ENCODE results near the gene IRX2. TPM values are rescaled to one million over a fixed set of nuclear protein-coding genes. Genes with fewer than 3 reads are reported as not detected.

The IRX2 gene
- total RNA-seq, 1 experiment from 2014 or later, result 0.10 TPM

- Histone ChIP-seq H3K36me3 (ENCODE audit: control insufficient read depth, insufficient read depth, low read length) (no peaks in the 10 kb centered on the region), H3K27me3 (ENCODE audit: control insufficient read depth, insufficient read depth, low read length) (peaks cover 2% of the 10 kb centered on the region; the same call in 1 of the 2 replicates), H3K4me1 (ENCODE audit: control insufficient read depth, insufficient read depth, low read length) (no peaks in the 10 kb centered on the region), H3K9me3 (ENCODE audit: control insufficient read depth, insufficient read depth, low read depth, low read length) (no peaks in the 10 kb centered on the region), H3K27ac (ENCODE audit: low read length) (no peak overlapping the region), H3K4me3 (ENCODE audit: low read depth in 2 of 2, low read length in 2 of 2) (no peak overlapping the region)
- ATAC-seq (no peak), DNase-seq (ENCODE audit: low read depth, low spot score) (no peak)
- in situ Hi-C loops (cut with HindIII; ENCODE audit: low pct_unique_long_range_greater_than_20kb, low sequenced_read_pairs) (no loop called here), intact Hi-C loops (cut with micrococcal nuclease; ENCODE audit: unreplicated experiment) (no loop called here)
- ChIA-PET POLR2A (no interaction called here), CTCF (no interaction called here)
- TF ChIP-seq TCF7L2 (IDR thresholded peaks at IDR 0.05; ENCODE audit: low read depth, low read length) (no peak), CTCF (IDR thresholded peaks at IDR 0.05) (no peak), SIN3A (IDR thresholded peaks at IDR 0.05; ENCODE audit: borderline replicate concordance, insufficient read depth, low read depth, low read length) (no peak), REST (IDR thresholded peaks at IDR 0.05; ENCODE audit: insufficient read depth in 1 of 2, low read depth in 2 of 2, low read length in 1 of 2) (no peak), POLR2AphosphoS5 (IDR thresholded peaks at IDR 0.05; ENCODE audit: low read depth, low read length) (no peak)
- no TSS peak for BruUV-seq (replicated peaks)
These were observed 47.9 kb downstream of the IRX2 start for GRCh38 chr5:2703615-2704014.

DNA sequence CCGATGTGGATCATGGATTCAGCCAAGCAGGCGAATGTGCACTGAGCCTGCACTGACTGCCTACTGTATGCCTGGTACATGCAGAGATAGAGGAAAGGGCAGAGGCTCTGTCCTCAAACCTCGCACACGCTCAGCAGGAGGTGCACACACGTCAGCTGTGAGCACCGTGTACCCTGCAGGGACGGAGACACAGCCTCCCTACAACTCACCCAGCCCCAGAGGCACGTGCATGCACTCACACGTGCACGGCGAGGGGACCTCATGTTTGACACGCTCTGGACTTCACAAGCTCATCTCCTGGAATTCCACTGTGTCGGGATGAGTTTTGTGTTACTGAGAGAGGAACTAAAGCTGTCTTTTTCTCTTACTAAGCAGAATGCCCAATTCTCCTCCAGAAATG is 48.4 kb downstream of the IRX2 start:
- Histone ChIP-seq H3K36me3 (ENCODE audit: control insufficient read depth, insufficient read depth, low read length) (no peaks in the 10 kb centered on the region), H3K27me3 (ENCODE audit: control insufficient read depth, insufficient read depth, low read length) (peaks cover 2% of the 10 kb centered on the region; the same call in 1 of the 2 replicates), H3K4me1 (ENCODE audit: control insufficient read depth, insufficient read depth, low read length) (no peaks in the 10 kb centered on the region), H3K27ac (ENCODE audit: low read length) (no peak overlapping the region), H3K9me3 (ENCODE audit: control insufficient read depth, insufficient read depth, low read depth, low read length) (no peaks in the 10 kb centered on the region), H3K4me3 (ENCODE audit: low read depth in 2 of 2, low read length in 2 of 2) (no peak overlapping the region)
- ATAC-seq, result no peak
- TF ChIP-seq CTCF (IDR thresholded peaks at IDR 0.05), result no peak
- CTCF ChIA-PET, result no interaction called here
- DNase-seq (ENCODE audit: low read depth, low spot score), result no peak
- POLR2A ChIA-PET, result no interaction called here
- in situ Hi-C loops (cut with HindIII; ENCODE audit: low pct_unique_long_range_greater_than_20kb, low sequenced_read_pairs), result no loop called here
- BruUV-seq (replicated peaks), result no TSS peak
- intact Hi-C loops (cut with micrococcal nuclease; ENCODE audit: unreplicated experiment), result no loop called here
